TTC549 (cell line): ENCODE results near the gene DOCK9.

ENCODE experiments used
- FAIRE-seq: peaks from 2 replicates; lab custom pipeline; 2012; peaks lifted over from hg19 to GRCh38; lab: Jason Lieb, UNC

DOCK9 gene

DNA sequence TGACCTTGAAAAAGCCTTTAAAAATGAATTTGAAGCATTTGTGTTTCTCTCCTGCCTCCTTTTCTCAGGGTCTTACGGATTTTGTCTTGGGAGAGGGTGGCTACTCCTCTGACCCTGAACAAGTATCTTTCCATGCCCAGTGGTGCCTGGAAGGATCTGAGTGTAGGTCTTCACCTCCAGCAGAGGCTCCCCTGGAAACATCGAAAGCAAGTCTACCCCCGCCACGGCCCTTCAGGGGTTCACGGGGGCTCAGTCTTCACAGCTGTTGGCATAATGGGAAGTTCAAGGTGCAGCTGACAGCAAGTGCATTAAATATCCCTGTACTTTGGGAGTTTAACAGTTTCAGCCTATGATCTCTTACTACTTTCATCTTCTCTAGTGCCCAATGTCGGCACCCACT lies 182.6 kb downstream of the DOCK9 start:
- FAIRE-seq: no peak

DNA sequence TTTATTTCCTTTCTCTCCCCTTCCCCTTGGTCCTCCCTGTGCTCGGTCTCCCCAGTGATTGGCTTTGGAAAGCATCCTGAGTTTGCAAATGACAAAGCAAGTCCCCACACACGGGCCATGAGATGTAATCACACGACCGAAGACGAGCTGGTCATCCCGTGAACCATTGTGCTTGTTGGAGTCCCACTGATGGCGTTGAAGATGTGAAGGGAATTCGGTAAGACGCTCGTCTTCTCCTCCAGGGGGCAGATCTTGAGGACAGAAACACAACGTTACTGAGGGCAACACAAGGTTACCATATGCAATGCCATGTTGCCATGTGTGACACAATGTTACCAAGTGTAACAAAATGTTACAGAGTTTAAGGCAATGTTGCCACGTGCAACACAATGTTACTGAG lies 183.4 kb downstream of the DOCK9 start:
- no peak for FAIRE-seq

DNA sequence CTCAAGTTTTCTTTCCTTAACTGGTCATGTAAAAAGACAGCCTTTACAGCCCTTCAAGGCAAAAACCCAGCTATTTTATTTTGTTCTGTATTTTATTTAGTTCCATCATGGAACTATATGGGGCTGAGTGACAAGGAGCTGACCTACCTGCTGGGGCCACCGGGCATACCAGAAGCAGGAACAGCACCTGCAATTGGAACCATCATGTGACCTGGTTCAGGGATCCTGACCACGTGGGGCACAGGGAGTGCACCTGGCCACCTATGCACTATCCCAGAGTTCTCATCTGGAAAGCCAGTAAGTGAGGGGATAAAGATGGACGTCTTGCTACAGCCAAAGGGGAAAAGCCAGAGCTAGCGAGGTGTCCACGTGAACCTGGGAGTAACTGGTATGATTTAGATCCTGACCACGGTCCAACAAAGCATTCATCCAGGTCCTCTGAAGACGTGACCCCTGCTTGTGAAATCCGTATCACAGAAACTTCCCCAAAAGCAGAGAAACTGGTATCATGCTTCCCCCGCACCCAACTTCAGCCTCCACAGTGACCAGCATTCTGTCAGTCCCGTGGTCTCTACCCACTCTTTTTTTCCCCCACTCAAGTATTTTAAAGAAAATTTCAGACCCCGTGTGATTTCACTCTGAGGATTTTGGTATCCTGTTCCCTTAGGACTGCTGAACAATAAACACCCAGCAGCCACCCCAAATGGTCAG lies 184.9 kb downstream of the DOCK9 start:
- FAIRE-seq: no peak

DNA sequence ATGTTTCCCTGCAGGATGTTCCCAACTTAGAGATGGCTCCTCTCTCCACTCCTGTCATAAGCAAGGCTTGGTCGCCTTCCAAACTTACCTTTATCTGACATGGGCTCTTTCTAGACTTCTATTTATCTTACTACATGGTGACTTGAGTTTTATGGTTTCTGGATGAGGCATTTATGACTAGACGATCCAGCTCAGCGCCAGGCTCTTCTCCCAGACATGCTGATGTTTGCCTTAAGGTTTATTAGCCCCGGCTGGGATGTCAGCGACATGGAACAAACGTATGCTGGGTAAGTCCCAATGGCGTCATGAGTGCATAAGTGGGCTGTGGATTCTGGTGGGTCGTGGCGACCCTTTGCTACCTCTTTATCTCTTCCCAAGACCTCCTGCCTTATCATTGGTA lies 185.5 kb downstream of the DOCK9 start:
- no peak for FAIRE-seq

DNA sequence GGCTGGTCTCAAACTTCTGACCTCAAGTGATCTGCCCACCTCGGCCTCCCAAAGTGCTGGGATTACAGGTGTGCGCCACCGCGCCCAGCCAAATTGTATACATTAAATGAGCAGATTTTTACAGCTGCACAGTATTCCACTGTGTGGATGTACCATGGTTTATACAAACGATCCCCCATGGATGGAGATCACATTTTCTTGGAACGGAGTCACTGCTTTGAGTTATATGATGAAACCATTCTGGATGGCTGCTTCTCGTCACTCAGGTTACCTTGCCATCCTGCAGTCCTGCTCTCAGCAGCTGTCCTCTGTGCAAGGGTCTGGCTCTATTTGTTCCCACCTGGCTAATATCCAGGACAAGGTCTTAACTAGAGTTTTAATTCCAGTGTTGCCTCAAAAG lies 186.3 kb downstream of the DOCK9 start:
- no peak for FAIRE-seq

DNA sequence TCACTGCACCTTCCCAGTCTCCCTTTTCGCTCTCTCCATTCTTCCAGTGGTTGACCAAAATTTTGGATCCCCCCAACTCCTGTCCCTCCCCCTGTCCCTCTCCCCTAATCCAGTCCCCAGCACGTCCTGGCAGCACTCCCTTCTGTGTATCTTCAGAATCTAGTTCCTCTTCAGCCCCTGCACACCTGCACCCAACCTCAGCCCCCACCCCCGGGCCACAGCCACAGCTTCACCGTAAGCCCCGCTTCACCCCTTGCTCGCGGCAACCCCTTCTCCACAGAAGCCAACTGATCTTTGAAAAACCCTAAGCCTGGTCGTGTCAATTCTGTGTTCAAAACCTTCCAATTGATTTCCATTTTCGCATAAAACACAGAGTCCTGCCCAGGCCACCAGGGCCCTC lies 189.9 kb downstream of the DOCK9 start:
- no peak for FAIRE-seq

DNA sequence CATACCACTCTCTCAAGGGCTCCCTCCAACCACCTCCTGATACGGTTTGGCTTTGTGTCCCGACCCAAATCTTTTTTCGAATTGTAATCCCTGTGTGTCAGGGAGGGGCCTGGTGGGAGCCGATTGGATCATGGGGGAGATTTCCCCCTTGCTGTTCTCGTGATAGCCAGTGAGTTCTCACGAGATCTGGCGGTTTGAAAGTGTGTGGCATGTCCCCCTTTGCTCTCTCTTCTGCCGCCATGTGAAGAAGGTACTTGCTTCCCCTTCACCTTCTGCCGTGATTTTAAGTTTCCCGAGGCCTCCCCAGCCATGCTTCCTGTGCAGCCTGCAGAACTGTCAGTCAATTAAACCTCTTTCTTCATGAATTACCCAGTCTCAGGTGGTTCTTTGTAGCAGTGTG lies 190.7 kb downstream of the DOCK9 start:
- FAIRE-seq: no peak

DNA sequence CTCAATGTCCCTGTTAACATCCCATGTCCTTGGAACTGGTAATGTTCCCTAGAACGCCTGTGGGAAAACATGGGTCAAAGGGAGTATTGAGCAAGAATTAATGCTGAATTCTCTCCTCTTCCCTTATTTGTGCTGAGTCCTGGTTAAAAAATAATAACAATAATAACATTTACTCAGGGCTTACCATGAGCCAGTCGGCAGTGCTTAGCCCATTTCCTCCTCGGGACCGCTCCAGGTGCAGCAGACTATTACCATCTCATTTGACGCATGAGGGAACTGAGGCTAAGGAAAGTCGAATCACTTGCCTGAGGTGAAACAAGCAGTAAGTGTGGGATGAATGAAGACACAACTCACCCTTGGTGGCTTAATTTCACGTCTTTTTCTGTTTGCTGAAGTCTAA lies 191.8 kb downstream of the DOCK9 start:
- FAIRE-seq: no peak

DNA sequence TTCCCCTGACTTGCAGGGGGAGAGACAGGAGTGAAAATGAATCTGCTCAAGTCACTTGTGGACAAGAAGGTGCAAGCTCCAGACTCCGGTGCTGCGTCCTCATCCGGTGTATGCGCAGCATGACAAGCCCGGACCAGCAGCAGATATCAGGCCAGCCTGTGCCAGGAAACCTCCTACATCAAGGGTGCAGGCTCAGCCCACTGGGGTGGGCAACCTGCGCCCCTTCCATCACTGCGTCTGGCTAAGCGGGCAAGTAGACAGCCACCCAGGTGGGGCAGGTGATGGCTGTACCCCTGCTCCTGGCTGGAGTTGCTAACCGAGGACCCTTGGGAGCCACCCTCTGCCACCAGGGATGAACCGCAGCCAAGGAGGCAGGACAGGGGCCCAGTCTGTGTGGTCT lies 192.5 kb downstream of the DOCK9 start:
- no peak for FAIRE-seq

DNA sequence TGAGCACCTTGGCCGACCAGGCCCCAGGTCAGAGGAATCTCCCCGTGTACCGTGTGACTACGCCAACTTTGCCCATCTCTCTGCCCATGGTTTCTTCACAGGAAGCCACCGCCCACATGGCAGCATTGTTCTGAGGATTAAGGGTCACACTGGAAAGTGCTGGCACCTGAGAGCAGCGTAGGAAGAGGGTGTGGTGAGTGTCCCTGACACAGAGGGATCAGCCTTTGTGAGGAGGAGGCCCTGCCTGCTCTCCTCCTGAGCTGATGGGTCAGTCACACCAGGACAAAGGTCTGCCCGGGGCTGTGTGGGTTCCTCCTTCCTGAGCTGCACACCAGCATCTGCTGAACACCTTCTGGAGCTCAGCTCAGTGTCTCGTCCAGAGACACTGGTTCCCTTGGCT lies 193.2 kb downstream of the DOCK9 start:
- FAIRE-seq: no peak

DNA sequence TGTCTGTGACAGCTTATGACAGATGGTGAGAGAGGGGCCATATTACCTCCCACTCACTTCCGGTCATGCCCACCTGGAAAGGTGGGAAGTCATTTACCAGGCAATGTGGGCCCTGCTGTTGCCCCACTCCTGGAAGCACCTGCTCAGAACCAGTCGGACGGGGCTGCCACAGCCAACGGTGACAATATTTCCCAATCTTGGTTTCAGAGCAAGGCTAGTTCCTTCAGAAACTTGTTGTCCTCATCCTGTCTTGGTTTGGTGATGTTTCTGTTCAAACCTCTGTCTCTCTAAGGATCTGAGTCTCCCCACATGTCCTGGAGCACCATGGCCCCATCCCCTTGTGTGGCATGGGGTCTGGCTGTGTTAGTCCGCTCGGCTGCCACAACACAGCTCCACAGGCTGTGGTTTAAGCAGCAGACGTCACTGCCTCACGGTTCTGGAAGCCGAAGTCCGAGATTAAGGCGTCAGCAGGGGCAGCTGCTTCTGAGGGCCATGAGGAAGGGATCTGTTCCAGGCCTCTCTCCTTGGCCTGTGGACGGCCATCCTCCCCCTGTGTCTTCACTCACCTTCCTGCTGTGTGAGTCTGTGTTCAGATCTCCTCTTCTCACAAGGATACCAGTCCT lies 193.9 kb downstream of the DOCK9 start:
- FAIRE-seq: no peak

DNA sequence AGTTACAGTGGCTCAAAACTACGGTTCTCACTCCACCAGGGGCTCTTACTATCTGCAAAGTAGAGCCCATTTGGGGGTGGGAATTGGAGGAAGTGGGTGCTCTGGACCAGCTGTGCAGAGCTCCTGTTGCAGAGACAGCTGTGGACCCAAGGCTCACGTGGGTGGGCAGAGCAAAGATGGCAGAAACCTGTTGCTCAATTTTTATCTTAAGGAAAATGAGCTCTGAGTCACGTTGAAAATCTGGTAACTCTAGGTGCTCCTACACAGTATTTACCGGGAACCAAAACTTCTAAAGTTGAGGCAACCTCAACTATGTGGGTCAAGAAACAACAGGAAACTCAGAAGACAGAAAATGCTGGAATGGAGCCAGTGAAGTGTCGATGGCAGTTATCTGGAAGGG lies 195.2 kb downstream of the DOCK9 start:
- no peak for FAIRE-seq

DNA sequence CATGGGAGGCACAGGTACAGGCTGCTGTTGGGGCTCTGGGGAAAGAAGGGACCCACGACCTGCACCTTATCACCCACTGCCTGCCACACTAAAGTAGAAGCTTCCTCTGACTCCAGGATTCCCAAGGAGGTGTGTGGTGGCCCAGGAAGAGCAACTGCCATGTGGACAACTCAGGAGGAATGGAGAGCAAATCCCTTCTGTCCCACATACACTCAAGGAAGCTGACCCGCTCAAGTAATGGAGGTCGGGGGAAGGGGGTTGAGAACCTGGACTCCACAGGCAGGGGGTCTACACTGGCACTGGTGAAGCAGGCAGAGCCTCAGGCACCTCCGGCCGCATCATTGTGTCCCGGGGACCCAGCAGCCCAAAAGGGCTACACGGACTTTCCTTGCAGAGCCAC lies 196.0 kb downstream of the DOCK9 start:
- no peak for FAIRE-seq

DNA sequence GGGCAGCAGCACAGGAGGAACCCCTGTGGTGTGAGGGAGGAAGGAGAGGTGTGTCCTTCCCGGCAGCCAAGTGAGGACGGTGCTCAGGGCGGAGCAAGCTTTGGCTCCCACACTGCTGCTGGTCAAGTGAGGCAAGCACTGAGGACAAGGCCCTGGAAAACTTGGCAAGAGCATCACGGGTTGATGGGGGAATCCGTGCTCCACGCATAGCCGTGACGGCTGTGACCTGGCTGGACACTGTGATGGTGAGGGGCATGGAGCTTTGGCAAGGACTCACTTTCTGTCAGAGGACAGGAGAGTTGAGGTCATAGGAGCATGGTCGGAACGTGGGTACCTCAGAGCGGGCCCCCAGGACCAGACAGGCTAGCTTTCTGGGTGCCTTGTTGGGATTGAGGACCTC lies 196.4 kb downstream of the DOCK9 start:
- FAIRE-seq: no peak

DNA sequence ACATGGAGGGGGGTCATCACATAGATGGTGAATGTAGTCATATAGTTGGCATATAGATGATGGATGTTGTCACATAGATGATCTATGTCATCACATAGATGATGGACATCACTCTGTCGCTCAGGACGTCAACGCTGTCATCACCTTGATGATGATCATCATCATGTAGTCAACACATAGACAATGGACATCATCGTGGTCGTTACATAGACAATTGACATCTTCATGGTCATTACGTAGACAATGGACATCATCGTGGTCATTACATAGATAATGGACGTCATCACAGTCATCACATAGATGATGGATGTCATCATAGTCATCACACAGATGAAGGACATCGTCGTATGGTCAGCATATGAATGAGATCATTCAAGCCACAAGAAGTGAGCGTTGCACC lies 196.8 kb downstream of the DOCK9 start:
- no peak for FAIRE-seq

DNA sequence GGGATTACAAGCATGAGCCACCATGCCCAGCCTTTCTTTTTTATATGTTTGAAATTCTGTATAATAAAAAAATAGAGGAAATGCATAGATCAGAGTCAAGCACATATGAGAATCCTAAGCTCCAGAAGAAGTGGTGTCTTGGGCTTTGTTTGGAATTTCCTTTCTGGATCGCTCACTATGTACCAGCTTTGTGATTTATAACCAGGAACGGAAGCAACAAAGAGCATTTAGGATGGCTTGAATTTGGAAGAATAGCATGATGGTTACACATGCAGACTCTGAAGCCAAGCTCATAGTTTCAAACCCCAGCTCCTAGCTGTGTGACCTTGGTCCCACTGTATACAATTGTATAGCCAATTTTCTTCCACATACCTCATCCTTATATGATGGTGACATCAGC lies 197.4 kb downstream of the DOCK9 start:
- no peak for FAIRE-seq

DNA sequence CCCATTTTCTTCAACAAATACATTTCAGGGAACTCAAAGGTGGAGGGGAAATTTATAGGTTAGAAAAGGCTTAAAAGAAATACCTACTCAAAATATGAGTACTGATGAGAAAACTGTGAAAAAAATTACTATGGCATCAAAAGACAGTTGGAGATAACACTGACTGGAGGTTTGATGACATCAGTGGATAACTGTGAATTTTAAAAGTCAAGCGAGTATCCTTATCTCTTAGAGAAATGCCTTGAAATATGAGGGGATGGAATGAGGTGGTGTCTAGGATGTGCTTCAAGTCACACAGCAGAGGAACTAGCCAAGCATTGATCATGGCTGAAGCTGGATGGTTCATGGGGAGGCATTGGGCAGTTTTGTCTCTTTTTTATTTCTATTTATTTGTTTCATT lies 198.2 kb downstream of the DOCK9 start:
- FAIRE-seq: no peak

DNA sequence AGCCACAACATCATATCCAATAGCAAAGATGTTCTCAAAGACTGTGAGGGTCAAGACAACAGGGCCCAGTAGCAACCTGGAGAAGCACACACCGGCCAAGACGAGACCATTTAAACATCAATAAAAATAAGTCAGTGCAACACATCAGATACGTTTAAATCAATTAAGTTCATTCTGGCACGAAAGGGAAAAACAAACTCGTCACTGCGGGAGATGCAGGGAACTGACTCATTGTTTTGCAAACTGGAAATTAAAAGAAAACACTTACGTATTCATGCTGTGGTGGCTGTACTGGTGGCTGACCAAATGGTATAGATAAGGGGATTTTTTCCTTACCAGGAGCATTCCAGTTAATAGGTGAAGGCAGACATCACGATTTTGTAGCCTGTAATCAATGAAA lies 199.1 kb downstream of the DOCK9 start:
- FAIRE-seq: no peak

DNA sequence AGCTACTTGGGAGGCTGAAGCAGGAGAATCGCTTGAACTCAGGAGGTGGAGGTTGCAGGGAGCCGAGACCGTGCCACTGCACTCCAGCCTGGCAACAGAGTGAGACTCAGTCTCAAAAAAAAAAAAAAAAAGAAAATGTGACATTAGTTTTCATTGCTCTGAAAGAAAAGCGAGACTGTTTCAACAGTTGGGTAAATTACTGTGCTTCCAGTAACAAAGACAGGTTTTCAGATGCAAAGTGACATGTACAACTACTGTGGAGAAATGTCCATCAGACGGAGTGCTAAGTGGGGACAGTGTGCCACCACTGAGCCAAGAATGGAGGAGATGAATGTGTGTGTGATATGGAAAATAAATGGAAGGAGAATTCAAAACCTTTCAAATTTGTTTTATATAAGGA lies 201.2 kb downstream of the DOCK9 start:
- no peak for FAIRE-seq

DNA sequence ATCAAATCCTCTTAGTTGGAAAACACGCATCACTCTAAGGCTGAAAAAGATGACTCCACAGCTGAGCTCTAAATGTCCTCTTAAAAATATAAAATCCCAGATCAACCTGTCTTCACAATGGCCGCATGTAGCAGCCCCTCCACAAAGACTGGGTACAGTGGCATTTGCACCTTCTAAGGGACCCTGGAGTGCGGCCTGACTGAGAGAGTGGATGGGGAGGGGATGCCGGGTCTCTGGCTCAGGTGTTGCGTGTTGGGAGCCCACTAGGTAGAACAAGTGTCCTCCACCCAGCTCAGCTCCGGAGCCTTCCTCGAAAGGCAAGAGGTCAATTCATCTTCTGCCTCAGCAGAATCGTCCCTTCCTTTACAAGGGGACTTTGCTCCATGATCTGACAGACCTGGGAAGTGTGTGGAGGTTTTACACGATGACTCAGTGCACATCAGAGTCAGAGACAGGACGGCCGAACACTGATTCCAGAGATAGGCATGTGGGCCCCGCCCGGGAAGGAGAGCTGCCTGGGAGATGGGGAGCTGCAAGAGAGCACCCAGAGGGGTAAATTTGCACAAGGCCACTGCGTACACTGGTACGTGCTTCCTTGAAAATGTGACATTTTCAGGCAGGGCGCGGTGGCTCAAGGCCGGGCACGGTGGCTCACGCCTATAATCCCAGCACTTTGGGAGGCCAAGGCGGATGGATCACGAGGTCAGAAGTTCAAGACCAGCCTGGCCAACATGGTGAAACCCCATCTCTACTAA lies 201.8 kb downstream of the DOCK9 start:
- no peak for FAIRE-seq

DNA sequence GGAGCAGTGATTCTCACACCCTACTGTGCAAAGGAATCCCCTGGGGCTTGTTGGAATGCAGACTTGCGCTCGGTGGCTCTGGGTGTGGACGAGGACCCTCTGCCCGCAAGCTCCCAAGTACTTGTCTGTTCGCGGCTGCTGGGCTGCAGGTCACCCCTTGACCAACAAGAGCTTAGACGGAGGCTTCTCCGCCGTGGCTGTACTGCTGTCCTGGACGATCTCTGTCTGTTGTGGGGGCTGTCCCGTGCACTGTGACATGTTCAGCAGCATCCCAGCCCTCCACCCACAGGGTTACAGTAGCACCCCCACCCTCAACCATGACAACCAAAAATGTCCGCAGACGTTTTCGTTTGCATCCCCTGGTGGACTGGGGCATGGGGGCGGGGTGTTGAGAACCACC lies 202.5 kb downstream of the DOCK9 start:
- no peak for FAIRE-seq

DNA sequence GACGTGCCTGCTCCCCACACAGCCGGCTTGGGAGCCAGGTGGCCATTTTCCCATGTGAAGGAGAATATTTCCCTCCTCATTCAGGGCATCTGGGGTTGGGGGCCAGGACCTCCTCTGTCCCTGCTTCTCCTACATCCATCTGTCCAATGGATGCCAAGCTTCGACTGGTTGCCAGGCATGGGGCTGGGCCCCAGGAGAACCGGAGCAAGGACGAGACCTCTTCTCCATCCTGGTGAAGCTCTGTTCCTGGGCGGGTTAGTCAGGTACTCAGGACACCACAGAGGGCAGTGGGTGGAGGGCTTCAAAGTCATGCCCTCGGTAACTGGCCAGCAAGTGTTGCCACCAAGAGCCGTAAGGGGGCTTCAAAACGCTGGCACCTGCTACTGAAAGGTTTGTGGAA lies 203.1 kb downstream of the DOCK9 start:
- FAIRE-seq: no peak

DNA sequence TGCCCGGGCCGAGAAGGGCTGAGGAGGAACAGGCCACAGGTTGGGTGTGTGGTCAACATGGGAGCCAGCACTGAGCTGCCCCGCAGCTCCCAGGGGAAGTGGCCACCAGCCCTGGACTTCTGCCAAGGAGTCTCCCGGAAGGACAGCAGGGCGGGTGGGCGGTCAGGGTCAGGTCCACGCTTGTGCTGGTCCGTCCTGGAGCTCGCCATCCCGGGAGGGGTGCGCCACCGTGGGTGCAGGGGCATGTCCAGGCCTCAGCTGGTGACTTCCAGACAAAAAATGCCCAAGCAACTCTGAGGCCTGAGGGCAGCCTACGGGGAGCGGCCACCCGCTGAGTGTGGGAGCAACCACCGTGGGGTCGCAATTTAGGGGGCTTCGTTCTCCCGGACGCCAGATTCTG lies 203.9 kb downstream of the DOCK9 start:
- FAIRE-seq: no peak
